T-helper 1 cell treated with Interleukin-12 subunit alpha and Interleukin-12 subunit beta and Interleukin-4 antibody, amounts not matched to agents 30 μg/mL and 1 μg/mL, for 36 hours (primary cell): Measurements from ENCODE around the gene MED7.
"Not testable (repeated sequence)": the region's sequence is repeated elsewhere in the genome, so short reads cannot be mapped to it uniquely, and the experiment has no call there.

Experiments
- H3K27ac Mint-ChIP-seq: one replicate; pipeline ENCODE4 v1.8.0; 2021; ENCODE audit warnings: mild to moderate bottlenecking, mixed read lengths
- H3K27me3 Mint-ChIP-seq: one replicate; pipeline ENCODE4 v1.8.0; 2021; ENCODE audit warnings: low read depth, mixed read lengths
- H3K36me3 Mint-ChIP-seq: one replicate; pipeline ENCODE4 v1.8.0; 2021; ENCODE audit warnings: low read depth, mixed read lengths
- H3K4me1 Mint-ChIP-seq: one replicate; pipeline ENCODE4 v1.8.0; 2021; ENCODE audit warnings: low read depth, mixed read lengths
- H3K4me3 Mint-ChIP-seq: one replicate; pipeline ENCODE4 v1.8.0; 2021; ENCODE audit warnings: mild to moderate bottlenecking, moderate library complexity, mixed read lengths
- H3K9me3 Mint-ChIP-seq: one replicate; pipeline ENCODE4 v1.8.0; 2021; ENCODE audit warnings: mixed read lengths

Gene MED7, protein sequence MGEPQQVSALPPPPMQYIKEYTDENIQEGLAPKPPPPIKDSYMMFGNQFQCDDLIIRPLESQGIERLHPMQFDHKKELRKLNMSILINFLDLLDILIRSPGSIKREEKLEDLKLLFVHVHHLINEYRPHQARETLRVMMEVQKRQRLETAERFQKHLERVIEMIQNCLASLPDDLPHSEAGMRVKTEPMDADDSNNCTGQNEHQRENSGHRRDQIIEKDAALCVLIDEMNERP

DNA sequence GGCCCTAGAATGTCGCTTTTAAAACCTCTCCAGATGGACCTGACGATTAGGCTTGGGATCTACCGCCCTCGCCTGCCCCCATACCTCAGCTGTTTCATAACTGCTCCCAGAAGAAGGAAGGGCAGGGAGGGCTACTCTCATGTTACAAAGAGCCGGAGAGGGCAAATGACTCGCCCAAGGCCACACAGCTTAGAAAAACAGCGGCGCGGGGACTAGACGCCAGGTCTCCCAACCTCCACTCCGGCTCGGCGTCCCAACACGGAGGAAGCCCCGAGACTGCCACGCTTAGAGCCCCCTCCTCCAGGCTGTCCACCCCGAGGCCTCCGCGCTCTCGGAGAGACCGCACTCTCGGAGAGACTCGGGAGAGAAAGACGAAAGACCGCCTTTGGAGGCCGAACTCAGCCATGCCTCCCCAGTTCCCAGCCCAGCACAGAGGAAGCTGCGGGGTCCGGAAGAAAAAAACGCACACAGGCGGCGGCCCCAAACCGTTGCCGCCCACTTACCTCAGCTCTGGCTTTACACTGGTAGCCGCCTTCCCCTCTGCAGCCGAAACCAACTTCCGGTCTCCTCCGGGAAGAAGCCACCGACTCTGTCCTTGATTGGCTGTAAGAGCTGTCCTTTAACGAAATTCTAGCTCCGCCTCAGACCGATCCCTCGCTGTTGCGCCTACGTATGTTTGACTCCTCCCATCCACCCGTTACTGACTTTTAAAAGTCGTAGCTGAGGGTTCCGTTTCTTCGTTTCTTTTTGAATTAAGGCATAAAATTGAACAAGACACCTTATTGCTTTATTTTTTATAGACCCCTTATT is at the start of gene MED7:
TSS of gene MED7 (minus strand) at position 549 of the 810 bp plus-strand sequence. CDS start 3,434 bp downstream, outside the sequence.
- no peaks in the 10 kb centered on the region for H3K9me3 Mint-ChIP-seq
- peaks cover 31% of the 10 kb centered on the region for H3K36me3 Mint-ChIP-seq
- H3K4me3 Mint-ChIP-seq, result peak within 1 kb of the TSS; percentile 95
- no peaks in the 10 kb centered on the region for H3K27me3 Mint-ChIP-seq
- H3K4me1 Mint-ChIP-seq, result peaks cover 31% of the 10 kb centered on the region
- peak within 1 kb of the TSS; percentile 99 for H3K27ac Mint-ChIP-seq

DNA sequence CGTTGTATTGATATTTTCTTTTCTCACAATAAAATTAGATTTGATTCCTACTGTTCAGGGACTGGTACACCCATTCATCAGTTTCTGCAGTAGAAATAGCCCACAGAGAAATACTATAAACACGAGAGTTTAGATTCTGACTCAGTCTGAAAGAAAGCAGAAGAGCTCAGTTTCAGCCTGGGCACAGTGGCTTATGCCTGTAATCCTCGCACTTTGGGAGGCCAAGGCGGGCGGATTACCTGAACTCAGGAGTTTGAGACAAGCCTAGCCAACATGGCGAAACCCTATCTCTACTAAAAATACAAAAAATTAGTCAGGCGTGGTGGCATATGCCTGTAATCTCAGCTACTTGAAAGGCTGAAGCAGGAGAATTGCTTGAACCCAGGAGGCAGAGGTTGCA is 46.6 kb upstream of the MED7 start:
- Mint-ChIP-seq H3K36me3 (peaks cover 73% of the 10 kb centered on the region), H3K4me1 (peaks cover 76% of the 10 kb centered on the region), H3K9me3 (peaks cover 5% of the 10 kb centered on the region), H3K27ac (peak overlapping the region; percentile 84), H3K4me3 (peak overlapping the region; percentile 79), H3K27me3 (no peaks in the 10 kb centered on the region)

DNA sequence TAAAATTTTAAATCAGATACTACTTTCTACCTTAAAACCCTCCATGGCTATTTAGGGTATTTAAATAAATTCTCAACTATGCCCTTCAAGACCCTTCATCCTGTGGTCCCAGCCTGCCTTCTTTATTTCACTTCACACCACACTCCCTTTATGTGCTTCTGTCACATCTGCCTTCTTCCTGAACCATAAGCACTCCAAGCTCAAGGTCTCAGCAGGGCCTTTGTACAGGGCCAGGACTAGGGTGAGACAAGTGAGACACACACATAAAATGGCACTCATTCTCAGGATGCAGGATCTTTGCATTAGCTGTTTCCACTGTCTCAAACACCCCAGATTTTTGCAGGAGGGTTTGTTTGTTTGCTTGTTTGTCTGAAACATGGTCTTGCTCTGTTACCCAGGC is 45.6 kb upstream of the MED7 start:
- H3K27me3 Mint-ChIP-seq, result no peaks in the 10 kb centered on the region
- H3K4me1 Mint-ChIP-seq, result peaks cover 72% of the 10 kb centered on the region
- H3K9me3 Mint-ChIP-seq, result peaks cover 5% of the 10 kb centered on the region
- H3K36me3 Mint-ChIP-seq, result peaks cover 75% of the 10 kb centered on the region
- peak overlapping the region; percentile 84 for H3K27ac Mint-ChIP-seq
- H3K4me3 Mint-ChIP-seq, result peak overlapping the region; percentile 79

DNA sequence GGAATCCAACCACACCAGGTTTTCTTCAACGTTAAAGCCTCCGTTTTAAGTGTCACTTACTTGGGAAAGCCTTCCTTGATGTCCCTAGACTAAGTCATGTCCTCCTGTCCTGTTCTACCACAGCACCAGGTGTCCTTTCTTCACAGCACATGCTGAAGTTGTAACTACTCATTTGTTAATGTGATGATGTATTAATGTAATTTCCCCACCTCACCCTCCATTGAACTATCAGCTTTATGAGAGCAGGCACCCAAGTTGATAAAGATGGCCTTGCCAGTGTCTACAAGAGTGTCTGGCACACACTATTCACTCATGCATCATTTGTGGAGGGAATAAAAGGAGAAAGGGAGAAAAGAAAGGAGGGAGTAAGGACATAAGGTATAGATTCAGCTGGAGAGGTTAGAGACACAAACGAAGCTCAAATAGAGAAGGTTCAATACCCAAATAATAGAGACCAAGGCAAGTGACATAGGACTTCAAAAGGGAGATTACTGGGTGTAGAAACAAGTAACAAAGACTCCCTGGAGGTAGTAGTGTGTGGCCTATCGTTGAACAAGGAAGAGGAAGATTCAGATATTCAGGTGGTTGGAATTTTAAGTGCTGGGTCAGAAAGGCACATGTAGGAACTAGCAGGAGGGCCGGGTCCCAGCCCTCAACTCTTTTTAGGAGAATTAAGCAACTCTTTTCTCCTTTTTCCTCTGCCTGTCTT is 44.5 kb upstream of the MED7 start:
- Mint-ChIP-seq H3K36me3 (peaks cover 75% of the 10 kb centered on the region), H3K27ac (peak overlapping the region; percentile 84), H3K4me3 (peak overlapping the region; percentile 79), H3K4me1 (peaks cover 63% of the 10 kb centered on the region), H3K27me3 (no peaks in the 10 kb centered on the region), H3K9me3 (peaks cover 5% of the 10 kb centered on the region)

DNA sequence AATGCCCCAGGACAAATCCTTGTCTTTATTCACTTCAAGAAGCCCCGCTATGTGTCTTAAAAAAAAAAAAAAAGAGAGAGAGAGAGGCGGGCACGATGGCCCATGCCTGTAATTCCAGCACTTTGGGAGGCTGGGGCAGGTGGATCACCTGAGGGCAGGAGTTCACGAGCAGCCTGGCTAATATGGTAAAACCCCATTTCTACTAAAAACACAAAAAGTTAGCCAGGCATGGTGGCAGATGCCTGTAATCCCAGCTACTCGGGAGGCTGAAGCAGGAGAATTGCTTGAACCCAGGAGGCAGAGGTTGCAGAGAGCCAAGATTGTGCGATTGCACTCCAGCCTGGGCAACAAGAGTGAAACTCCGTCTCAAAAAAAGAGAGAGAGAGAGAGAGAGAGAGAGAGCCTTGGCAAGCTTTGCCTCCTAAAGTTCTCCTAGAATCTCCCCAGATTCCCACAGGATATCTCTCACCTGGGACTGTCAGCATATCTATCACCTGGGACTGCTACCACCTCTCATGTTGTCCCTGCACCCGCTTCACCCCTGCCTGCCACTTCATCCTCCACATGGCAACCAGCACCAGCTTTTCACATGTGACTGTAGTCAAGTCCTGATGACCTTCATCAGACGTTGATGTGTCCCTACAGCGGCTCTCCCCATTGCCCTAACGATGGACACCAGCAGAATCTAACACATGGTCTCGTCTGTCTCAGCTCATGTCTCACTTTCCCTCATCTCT is 43.8 kb upstream of the MED7 start:
- H3K36me3 Mint-ChIP-seq, result peaks cover 77% of the 10 kb centered on the region
- peaks cover 56% of the 10 kb centered on the region for H3K4me1 Mint-ChIP-seq
- no peaks in the 10 kb centered on the region for H3K27me3 Mint-ChIP-seq
- H3K27ac Mint-ChIP-seq, result peak overlapping the region; percentile 84
- no peaks in the 10 kb centered on the region for H3K9me3 Mint-ChIP-seq
- H3K4me3 Mint-ChIP-seq, result peak overlapping the region; percentile 79

DNA sequence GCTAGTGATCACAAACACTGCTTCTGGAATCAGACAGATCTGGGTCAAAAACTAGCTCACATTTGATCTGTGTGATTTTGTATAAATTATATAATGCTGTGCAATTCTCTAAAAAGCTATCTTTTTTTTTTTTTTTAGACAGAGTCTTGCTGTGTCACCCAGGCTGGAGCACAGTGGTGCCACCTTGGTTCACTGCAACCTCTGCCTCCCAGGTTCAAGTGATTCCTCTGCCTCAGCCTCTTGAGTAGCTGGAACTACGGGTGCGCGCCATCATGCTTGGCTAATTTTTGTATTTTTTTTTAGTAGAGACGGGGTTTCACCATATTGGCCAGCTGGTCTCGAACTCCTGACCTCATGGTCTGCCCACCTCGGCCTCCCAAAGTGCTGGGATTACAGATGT is 42.5 kb upstream of the MED7 start:
- not testable (repeated sequence) for H3K27me3 Mint-ChIP-seq, H3K9me3 Mint-ChIP-seq
- H3K4me1 Mint-ChIP-seq, result peaks cover 50% of the 10 kb centered on the region
- peak overlapping the region; percentile 96 for H3K4me3 Mint-ChIP-seq
- H3K27ac Mint-ChIP-seq, result peak overlapping the region; percentile 88
- peaks cover 76% of the 10 kb centered on the region for H3K36me3 Mint-ChIP-seq

DNA sequence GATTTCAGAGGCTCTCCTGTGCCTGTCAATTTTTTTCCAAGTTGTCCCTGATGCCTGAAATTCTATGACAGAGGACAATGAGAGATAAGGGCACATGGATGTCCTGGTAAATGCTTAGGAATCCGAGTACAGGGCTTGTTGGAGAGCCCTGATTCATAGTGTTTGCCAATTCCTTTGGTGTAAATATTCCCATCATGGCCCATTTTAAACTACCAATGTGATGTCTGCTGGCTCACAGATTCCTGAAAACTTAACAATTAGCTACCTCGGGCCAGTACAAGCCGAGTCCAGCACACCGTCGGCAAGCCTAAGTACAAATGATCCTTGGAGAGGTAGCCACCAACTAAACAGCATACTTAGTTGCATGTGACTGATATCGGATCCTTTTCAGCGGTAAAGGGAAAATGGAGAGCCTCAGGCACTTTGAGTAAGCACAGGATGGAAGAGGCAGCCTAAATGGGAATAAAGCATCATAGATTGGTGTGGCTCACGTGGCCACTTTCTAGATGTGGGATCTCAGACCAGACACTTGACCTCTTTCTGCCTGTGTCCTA is 41.5 kb upstream of the MED7 start:
- Mint-ChIP-seq H3K27me3 (no peaks in the 10 kb centered on the region), H3K4me1 (peaks cover 52% of the 10 kb centered on the region), H3K27ac (peak overlapping the region; percentile 88), H3K9me3 (no peaks in the 10 kb centered on the region), H3K4me3 (peak overlapping the region; percentile 96), H3K36me3 (peaks cover 71% of the 10 kb centered on the region)

DNA sequence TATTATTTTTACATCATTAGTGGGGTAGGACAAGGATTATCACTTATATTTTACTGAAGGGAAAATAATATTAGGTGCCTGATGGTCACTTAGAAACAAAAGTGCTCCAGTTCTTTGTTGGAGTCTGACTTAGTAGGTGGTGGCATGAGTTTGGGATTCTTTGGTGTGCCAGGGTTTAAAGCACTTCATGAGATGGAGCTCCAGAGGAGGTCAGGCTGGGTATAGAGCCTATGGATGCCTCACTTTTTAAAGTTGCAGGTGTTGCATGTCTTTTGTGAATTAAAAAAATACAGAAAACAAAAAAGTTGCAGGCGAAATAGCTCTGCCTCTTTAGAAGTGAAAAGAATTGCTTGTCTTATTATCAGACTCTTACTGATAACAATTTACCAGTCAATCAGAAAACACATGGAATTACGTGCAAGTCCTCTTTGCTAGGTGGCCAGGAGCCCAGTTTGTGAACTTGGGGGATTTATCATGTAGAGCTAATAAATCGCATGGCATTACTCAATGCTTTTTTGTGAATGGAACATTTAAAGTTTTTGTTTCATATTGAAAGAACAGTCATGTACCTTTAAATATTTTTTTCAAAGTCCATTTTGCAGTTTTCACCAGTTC is 39.6 kb upstream of the MED7 start:
- Mint-ChIP-seq H3K27me3 (no peaks in the 10 kb centered on the region), H3K36me3 (peaks cover 61% of the 10 kb centered on the region), H3K4me1 (peaks cover 53% of the 10 kb centered on the region), H3K9me3 (peaks cover 4% of the 10 kb centered on the region), H3K4me3 (peak overlapping the region; percentile 99), H3K27ac (peak overlapping the region; percentile 98)

DNA sequence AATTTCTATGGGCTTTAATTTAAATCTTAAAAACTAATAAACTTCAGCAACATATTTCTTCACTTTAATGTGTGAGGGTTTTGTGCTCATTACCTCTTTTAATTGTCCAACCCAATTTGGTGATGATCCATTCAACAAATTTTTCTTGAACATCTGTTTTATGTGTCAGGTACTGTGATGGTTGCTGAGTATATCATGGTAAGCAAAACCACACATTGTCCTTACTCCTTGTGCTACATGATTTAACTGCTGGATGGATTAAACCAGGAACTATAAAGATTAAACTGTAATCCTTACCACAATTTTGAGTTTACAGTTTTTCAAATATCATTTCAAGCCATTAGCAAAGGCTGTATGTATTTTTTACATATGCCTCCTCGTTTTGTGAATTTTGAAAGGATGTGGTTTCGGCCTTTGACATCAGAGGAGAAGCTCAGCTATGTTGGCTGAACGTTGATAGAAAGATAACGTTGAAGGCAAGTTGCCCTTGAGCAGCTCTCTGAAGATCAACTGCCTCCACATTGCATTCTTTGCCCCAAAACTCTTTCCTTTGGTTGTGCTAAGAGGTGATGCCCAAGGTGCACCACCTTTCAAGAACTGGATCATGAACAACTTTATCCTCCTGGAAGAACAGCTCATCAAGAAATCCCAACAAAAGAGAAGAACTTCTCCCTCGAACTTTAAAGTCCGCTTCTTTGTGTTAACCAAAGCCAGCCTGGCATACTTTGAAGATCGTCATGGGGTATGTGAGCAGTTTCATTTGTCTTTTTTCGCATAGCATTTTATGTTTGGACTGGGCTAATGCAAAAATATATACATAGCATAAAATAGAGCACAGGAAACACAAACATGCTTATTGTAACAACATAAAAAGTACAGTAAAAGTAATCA is 38.0 kb upstream of the MED7 start, which contains the start of gene ITK:
TSS of gene ITK (plus strand) at position 467 of the 891 bp plus-strand sequence. CDS start at position 605, 138 bp downstream.
- peak within 1 kb of the TSS; percentile 99 for H3K4me3 Mint-ChIP-seq
- peaks cover 4% of the 10 kb centered on the region for H3K9me3 Mint-ChIP-seq
- H3K4me1 Mint-ChIP-seq, result peaks cover 42% of the 10 kb centered on the region
- H3K36me3 Mint-ChIP-seq, result peaks cover 48% of the 10 kb centered on the region
- H3K27ac Mint-ChIP-seq, result peak within 1 kb of the TSS; percentile 98
- no peaks in the 10 kb centered on the region for H3K27me3 Mint-ChIP-seq

DNA sequence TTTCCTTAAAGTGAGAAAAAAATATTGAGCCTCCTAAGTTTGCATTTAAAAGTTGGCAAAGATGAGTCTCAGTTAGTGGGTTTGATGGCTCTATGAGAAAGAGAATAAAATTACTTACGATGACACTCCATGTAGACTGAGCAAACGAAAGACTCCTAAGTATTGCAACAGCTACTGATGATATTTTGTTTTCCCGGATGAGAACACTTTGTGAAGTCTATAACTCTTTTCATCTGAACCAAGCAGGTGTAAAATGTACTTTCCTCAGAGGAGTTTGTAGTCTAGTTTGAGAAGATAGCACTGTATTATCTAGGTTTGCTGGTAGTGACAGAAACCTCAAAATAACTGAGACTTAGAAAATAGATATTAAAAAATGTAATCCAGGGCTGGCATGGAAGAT is 36.3 kb upstream of the MED7 start:
- no peaks in the 10 kb centered on the region for H3K27me3 Mint-ChIP-seq
- peak overlapping the region; percentile 99 for H3K4me3 Mint-ChIP-seq
- peaks cover 4% of the 10 kb centered on the region for H3K9me3 Mint-ChIP-seq
- H3K27ac Mint-ChIP-seq, result peak overlapping the region; percentile 85
- H3K36me3 Mint-ChIP-seq, result peaks cover 38% of the 10 kb centered on the region
- peaks cover 47% of the 10 kb centered on the region for H3K4me1 Mint-ChIP-seq

DNA sequence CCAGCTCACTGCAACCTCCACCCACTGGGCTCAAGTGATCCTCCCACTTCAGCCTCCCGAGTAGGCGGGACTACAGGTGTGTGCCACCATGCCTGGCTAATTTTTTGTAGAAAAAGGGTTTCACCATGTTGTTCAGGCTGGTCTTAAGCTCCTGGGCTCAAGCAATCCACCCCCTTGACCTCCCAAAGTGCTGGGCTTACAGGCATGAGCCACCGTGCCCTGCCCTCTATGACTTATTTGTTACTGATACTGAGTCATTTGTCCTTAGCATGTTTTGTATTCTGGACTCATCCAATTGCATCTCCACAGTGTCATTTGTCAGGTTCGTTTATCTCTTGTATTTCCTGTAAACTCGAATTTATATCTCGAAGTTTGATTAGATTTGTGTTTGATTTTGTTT is 35.3 kb upstream of the MED7 start:
- H3K36me3 Mint-ChIP-seq, result peaks cover 29% of the 10 kb centered on the region
- peak overlapping the region; percentile 85 for H3K27ac Mint-ChIP-seq
- peaks cover 4% of the 10 kb centered on the region for H3K9me3 Mint-ChIP-seq
- H3K4me1 Mint-ChIP-seq, result peaks cover 46% of the 10 kb centered on the region
- no peaks in the 10 kb centered on the region for H3K27me3 Mint-ChIP-seq
- peak overlapping the region; percentile 99 for H3K4me3 Mint-ChIP-seq

DNA sequence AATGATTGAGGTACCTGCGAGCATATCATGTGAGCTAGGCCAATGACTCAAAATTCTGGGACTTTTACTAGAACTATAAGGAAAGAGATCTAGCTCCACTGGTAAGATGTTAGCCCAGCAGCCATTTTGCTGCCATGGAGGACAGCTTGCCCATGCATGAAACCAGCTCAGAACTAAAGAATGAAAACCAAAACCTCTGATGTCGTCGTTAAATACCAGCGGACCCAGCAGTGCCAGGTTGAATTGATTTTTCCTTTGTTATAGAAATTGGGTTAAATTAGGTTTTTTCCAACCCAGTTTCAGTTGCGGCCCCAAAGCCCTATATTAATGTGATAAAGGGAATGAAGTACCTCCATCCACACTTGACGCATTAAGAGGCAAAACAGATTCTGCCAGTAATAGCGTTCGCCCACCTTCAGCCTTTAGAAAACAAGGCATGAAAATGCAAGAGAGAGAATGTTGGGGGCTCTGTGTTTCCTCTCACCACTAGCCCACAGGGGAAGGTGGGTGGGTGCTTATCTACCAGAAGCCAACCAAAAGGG is 32.5 kb upstream of the MED7 start:
- peaks cover 12% of the 10 kb centered on the region for H3K36me3 Mint-ChIP-seq
- no peak overlapping the region for H3K4me3 Mint-ChIP-seq
- peaks cover 8% of the 10 kb centered on the region for H3K9me3 Mint-ChIP-seq
- peaks cover 68% of the 10 kb centered on the region for H3K4me1 Mint-ChIP-seq
- no peaks in the 10 kb centered on the region for H3K27me3 Mint-ChIP-seq
- peak overlapping the region; percentile 37 for H3K27ac Mint-ChIP-seq
